VCaP (cell line): ENCODE results near the gene TSNAX.

Source experiments
- H3K27ac ChIP-seq: fragments of 450-650 bp; 2 replicates; pipeline ENCODE4 v1.5.1; 2017
- TF ChIP-seq, protein P1 (sequence below): fragments of 450-650 bp; conservative IDR thresholded peaks from 2 replicates; pipeline ENCODE4 v1.5.1; 2017; ENCODE audit warnings: mild to moderate bottlenecking, moderate library complexity

Gene TSNAX

DNA sequence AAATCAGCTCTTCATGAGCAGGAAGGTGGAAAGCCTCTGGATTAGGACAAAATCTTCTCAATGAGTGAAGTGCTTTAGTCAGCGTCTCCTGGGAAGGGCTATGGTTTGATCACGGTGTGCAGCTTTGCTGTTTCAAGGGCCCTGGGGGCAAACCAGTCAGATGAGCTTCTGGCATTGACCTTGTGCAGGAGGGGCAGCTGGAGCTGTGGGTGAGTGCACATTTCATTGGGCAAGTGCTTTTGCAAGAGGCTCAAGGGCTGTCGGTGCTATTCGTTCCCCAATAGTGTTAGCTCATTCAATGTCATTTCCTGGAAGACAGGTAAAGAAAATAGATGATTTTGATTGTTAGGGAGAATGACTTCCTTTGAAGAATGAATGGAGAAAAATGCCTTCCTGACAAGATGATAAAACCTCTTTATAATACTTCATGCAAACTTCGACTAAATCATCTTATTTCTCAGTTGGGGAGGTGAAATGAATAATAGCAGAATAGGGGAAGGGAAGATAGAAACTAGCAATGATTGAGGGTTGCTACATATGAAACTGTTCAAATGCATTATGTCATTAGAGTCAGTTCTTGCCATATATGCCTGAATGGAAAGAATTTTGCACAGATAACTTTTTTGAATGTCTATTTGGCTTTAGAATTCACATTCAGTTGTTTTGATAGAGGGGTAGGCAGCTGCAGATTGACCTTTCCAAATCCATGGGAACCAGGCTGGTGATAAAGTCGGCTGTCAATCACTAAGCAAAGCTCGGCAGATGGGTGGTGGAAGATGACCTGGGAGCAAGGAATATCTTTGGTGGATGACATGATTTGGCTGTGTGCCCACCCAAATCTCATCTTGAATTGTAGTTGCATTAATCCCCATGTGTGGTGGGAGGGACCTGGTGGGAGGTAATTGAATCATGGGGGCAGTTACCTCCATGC, 85.2 kb downstream of the TSNAX start:
- H3K27ac ChIP-seq: no peak overlapping the region
- TF ChIP-seq, protein P1, sequence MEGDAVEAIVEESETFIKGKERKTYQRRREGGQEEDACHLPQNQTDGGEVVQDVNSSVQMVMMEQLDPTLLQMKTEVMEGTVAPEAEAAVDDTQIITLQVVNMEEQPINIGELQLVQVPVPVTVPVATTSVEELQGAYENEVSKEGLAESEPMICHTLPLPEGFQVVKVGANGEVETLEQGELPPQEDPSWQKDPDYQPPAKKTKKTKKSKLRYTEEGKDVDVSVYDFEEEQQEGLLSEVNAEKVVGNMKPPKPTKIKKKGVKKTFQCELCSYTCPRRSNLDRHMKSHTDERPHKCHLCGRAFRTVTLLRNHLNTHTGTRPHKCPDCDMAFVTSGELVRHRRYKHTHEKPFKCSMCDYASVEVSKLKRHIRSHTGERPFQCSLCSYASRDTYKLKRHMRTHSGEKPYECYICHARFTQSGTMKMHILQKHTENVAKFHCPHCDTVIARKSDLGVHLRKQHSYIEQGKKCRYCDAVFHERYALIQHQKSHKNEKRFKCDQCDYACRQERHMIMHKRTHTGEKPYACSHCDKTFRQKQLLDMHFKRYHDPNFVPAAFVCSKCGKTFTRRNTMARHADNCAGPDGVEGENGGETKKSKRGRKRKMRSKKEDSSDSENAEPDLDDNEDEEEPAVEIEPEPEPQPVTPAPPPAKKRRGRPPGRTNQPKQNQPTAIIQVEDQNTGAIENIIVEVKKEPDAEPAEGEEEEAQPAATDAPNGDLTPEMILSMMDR: no peak
